ENCODE results near the gene A2ML1.
"Not testable (repeated sequence)": the region's sequence is repeated elsewhere in the genome, so short reads cannot be mapped to it uniquely, and the experiment has no call there.

The A2ML1 gene

DNA sequence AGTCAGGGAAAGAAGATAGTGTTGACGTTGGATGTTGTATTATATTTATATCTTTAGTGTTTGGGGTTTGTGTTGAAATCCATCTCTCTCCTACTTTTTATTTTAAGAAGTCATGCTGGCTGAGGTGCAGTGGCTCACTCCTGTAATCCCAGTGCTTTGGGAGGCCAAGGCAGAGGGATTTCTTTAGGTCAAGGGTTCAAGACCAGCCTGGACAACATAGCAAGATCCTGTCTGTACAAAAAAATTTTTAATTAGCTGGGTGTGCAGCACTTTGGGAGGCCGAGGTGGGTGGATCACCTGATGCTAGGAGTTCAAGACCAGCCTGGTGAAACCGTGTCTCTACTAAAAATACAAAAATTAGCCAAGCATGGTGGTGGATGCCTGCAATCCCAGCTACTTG, 23.9 kb downstream of the A2ML1 start:
- no peak overlapping the region for H3K4me3 ChIP-seq (ENCODE audit: control insufficient read depth, low read depth, low read length)
- TF ChIP-seq, protein P1, sequence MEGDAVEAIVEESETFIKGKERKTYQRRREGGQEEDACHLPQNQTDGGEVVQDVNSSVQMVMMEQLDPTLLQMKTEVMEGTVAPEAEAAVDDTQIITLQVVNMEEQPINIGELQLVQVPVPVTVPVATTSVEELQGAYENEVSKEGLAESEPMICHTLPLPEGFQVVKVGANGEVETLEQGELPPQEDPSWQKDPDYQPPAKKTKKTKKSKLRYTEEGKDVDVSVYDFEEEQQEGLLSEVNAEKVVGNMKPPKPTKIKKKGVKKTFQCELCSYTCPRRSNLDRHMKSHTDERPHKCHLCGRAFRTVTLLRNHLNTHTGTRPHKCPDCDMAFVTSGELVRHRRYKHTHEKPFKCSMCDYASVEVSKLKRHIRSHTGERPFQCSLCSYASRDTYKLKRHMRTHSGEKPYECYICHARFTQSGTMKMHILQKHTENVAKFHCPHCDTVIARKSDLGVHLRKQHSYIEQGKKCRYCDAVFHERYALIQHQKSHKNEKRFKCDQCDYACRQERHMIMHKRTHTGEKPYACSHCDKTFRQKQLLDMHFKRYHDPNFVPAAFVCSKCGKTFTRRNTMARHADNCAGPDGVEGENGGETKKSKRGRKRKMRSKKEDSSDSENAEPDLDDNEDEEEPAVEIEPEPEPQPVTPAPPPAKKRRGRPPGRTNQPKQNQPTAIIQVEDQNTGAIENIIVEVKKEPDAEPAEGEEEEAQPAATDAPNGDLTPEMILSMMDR (conservative IDR thresholded peaks at IDR 0.05; ENCODE audit: control insufficient read depth, insufficient read depth, low read depth, low read length), result no peak
- DNase-seq (ENCODE audit: low read depth), result no peak

DNA sequence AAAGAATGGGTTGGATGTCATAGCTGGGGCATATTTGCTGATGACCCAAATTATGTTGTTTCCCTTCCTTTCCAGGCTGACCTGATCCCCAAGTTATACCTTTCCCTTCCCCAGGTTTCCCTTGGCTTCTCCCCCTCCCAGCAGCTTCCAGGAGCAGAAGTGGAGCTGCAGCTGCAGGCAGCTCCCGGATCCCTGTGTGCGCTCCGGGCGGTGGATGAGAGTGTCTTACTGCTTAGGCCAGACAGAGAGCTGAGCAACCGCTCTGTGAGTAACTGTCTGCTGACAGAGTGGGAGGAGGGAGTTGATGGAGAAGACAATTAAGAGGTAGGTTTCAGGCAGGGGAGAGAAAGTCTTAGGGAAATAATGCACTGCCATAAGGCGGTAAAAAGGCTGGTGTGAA, 25.0 kb downstream of the A2ML1 start:
- DNase-seq (ENCODE audit: low read depth), result no peak
- TF ChIP-seq, protein P1 (conservative IDR thresholded peaks at IDR 0.05; ENCODE audit: control insufficient read depth, insufficient read depth, low read depth, low read length), result no peak
- no peak overlapping the region for H3K4me3 ChIP-seq (ENCODE audit: control insufficient read depth, low read depth, low read length)

DNA sequence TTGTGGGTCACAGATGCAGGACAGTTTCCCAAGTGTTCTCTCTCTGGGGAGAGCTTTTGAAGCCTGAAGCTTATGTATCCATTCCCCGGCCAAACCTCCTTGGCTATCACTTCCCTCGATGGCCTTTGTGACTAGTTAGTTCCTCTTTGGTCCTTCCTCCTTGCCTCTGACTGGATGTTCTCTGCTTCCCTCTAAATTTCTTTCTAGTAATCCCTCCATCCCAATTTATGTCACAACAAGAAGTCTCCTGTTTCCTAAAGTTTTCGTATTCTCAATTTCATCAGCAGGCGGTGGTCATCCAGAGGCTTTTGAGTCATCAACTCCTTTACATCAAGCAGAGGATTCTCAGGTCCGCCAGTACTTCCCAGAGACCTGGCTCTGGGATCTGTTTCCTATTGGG, 27.5 kb downstream of the A2ML1 start:
- no peak for DNase-seq (ENCODE audit: low read depth)
- TF ChIP-seq, protein P1 (conservative IDR thresholded peaks at IDR 0.05; ENCODE audit: control insufficient read depth, insufficient read depth, low read depth, low read length), result no peak
- no peak overlapping the region for H3K4me3 ChIP-seq (ENCODE audit: control insufficient read depth, low read depth, low read length)

DNA sequence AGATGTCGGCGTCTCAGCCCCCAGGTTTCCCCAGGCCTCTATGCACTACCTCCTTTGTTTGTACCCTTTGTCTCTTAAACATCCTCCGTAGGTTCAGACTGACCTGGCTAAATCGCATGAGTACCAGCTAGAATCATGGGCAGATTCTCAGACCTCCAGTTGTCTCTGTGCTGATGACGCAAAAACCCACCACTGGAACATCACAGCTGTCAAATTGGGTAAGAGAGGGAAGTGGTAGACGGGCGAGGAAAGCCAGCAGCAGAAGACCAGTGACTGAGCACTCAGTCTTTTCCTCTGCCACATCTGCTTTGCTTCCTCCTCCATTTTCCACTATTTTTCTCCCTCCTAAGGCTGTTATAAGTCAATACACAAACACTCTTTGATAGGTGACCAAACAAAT, 29.7 kb downstream of the A2ML1 start:
- H3K4me3 ChIP-seq (ENCODE audit: control insufficient read depth, low read depth, low read length), result no peak overlapping the region
- TF ChIP-seq, protein P1 (conservative IDR thresholded peaks at IDR 0.05; ENCODE audit: control insufficient read depth, insufficient read depth, low read depth, low read length), result no peak
- DNase-seq (ENCODE audit: low read depth), result no peak

DNA sequence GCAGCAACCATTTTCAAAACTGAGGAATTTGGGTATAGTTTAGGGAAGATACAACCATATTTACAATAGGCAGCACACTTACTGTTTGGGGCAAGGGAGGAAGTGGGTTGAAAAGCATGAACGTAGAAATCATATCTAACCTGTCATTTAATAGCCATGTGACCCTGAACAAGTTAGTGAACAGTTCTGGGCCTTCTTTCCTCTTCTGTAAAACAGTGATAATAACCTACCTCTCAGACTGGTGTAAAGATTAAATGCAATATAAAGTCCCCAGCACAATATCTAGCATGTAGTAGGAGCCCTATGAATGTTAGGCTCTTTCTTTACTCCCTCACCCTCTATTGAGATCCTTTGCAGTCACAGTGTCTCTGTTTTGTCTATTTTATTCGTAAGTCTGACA, 33.5 kb downstream of the A2ML1 start:
- no peak for DNase-seq (ENCODE audit: low read depth)
- H3K4me3 ChIP-seq (ENCODE audit: control insufficient read depth, low read depth, low read length), result no peak overlapping the region

DNA sequence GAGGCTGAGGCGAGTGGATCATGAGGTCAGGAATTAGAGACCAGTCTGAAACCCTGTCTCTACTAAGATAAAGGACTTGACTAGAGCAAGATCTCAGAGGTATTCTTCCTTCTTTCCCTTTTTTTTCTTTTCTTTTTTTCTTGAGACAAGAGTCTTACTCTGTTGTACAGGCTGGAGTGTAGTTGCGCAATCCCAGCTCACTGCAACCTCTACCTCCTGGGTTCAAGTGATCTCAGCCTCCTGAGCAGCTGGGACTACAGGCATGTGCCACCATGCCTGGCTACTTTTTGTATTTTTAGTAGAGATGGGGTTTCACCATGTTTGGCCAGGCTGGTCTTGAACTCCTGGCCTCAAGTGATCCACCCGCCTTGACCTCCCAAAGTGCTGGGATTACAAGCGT, 37.0 kb downstream of the A2ML1 start:
- DNase-seq (ENCODE audit: low read depth); H3K4me3 ChIP-seq (ENCODE audit: control insufficient read depth, low read depth, low read length): not testable (repeated sequence)

More for the DNA sequence above, 33.5 kb downstream of the A2ML1 start:
- TF ChIP-seq, protein P1 (conservative IDR thresholded peaks at IDR 0.05; ENCODE audit: control insufficient read depth, insufficient read depth, low read depth, low read length), result no peak

DNA sequence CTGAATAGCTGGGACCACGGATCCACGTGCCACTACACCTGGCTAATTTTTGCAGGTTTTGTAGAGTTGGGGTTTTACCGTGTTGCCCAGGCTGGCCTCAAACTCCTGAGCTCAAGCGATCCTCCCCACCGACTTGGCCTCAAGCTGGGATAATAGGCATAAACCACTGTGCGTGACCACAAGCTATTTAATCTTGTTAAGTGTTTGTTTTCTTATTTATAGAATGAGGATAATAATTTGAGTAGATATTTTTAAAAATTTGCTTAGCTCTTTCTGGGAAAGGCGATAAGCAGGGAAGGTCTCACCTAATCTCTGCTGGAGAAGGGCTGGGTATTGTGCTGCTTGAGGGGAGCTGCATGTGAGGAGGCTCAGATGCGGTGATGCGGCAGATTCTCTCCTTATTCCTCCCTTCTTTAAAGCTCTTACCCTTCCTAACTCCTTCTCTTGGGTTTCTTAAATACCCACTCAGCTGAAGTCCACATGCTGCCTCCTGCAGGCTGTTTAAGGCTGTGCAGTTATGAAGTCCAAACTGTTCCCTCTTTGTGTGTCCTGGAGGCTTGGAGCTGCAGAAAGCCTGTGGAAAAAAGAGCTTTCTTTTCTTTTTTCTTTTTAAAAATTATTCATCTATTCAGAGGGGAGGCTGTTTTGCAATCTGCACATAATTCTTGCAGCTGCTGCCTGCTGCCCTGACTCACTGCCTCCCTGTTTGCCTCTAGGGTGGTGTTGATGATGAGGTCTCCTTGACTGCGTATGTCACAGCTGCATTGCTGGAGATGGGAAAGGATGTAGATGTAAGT, 37.9 kb downstream of the A2ML1 start:
- peak; percentile 66 for DNase-seq (ENCODE audit: low read depth)

More for the DNA sequence above, 37.9 kb downstream of the A2ML1 start:
- TF ChIP-seq, protein P1 (conservative IDR thresholded peaks at IDR 0.05; ENCODE audit: control insufficient read depth, insufficient read depth, low read depth, low read length), result peak; percentile 75
- H3K4me3 ChIP-seq (ENCODE audit: control insufficient read depth, low read depth, low read length), result no peak overlapping the region
